Measurements from ENCODE around the gene PMEPA1.

The PMEPA1 gene

GRCh38 chr20:57711311-57711712 lies 1.5 kb upstream of the PMEPA1 start:
- no peak for DNase-seq (ENCODE audit: low read depth)

GRCh38 chr20:57710841-57711240 lies 1.0 kb upstream of the PMEPA1 start:
- DNase-seq (ENCODE audit: low read depth), result no peak

DNA sequence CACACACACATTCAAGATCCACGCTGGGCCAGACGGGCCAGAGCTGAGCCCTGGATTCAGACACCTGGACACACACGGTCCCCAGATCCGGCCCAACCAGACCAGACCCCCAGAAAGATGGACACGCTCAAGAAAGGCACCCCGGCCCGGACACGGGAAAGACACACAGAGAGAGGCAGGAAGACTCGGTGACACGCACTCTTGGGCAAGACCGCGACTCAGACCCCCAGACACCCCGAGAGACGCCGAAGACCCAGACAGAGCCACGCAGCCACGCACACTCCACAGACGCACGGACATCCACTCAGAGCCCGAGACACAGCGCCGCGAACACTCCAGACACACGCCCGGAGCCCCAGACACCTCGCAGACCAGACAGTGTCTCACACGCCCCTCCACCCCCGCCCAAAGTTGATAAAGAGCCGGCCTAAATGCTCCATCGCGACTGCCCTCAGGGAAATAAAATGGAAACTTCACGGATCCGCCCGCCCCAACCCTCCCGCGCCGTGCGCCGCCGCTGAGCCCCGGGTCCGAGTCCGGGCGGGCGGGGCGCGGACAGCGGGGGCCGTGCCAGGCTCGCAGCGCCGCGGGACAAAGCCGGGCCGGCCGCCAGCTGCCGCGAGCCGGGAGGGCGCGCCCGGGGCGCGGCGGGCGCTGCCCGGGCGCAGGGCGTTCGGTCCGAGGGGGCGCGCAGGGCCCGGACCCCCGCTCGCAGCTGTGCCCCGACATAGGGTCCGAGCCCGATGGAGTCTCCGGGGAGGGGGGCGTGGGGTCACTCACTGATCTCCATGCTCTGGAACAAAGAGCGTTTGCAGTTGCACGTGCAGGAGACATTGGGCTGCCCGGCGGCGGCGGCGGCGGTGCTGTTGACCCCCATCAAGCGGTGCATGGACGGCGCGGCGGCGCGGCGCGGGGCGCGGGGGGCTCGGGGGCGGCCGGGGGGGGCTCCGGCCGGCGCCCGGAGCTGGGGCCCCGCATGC lies 831 bp downstream of the PMEPA1 start:
- DNase-seq (ENCODE audit: low read depth), result no peak

- DNase-seq (ENCODE audit: low read depth), result no peak
Measured at GRCh38 chr20:57707849-57708693, 1.7 kb downstream of the PMEPA1 start.

DNA sequence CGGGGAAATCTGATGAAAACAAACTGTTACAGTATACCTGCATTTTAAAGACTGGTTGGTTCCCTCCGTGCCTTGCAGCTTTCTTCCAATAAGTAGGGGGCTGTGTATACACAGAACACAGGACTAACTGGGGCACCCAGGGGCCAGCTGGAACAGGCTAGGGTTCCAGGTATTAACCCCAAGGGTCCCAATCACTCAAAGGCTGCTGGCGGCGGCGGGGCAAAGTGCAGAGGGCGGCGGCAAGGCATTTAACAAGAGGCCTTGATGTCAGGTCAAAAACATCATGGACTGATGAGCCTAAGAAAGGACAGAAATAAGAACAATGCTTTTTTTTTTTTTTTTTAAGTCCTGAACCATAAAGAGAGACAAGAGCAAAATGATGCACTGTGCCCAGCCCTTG lies 2.5 kb downstream of the PMEPA1 start:
- DNase-seq (ENCODE audit: low read depth), result no peak

DNA sequence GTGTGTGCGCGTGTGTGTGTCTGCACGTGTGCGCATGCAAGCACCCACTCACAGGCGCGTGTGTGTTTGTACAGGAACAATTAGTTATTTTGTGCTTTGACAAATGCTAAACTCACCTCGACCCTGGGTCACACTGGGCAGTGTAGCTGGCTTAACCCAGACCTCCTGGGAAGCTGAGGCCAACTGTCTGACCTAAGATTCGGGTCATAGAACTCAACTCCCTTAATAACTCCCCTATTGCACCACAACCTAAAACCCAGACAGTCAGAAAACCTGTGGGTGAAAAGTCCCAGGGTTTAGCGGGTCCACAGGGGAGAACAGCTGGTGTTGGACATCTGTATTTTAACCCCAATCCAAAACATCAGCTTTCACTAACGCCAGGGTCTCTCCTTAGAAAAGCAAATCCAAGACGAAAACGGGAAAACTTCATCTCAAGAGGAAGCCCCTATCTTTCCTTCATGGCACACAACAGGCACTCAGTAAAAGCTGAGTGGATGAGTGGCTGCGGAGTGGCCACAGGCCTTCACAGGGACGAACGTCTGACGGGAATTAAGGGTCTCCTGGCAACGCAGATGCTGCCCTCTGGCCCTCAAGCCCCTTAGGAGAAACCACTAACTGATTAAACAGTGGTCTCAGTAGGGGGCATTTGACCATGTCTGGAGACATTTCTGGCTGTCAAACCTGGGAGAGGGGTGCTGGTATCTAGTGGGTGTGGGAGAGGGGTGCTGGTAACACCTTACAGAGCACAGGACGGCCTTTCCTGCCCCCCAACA lies 4.5 kb downstream of the PMEPA1 start:
- no peak for DNase-seq (ENCODE audit: low read depth)

GRCh38 chr20:57704245-57704644 lies 5.6 kb downstream of the PMEPA1 start:
- DNase-seq (ENCODE audit: low read depth), result no peak

DNA sequence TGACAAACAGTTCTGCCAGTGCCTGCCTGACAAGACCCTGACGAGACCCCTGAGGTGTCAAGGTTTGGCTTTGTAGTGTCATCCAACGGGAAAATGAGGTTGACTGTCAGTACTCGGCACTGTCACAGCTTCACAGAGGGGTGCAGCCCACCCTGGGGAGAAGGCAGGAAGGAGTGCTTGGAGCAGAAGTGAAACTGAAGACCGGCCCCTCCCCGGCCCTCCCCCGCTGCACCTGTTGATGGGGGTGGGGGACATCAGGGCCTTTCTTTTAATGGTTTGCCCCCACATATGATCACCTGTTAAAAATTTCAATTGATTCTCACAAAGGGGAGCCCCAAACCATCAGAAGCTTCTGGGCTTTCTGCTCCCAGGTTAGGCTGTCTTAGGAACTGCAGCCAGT lies 6.8 kb downstream of the PMEPA1 start:
- DNase-seq (ENCODE audit: low read depth), result no peak

- DNase-seq (ENCODE audit: low read depth), result no peak
Measured at GRCh38 chr20:57702521-57702920, 7.3 kb downstream of the PMEPA1 start.

DNA sequence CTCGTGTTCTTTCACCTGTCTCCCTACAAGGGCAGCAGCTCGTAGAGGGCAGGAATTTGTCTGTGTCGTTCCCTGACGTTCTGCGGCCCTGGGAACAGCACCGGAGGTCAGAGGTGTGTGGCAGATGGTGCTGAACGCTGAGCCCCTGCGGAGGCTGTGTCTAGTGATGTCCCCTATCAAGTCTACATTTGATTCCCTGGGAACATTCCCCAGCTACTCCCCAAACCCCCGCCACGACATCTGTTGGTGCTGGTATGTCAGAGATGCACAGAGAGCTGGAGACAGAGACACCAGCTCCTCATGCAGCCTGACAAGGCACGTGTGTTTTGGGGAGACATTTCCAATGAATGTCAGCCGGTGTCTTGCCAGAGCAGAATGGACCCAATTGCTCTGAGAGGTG lies 7.7 kb downstream of the PMEPA1 start:
- no peak for DNase-seq (ENCODE audit: low read depth)

GRCh38 chr20:57701651-57702050 lies 8.2 kb downstream of the PMEPA1 start:
- no peak for DNase-seq (ENCODE audit: low read depth)

GRCh38 chr20:57701090-57701489 lies 8.7 kb downstream of the PMEPA1 start:
- DNase-seq (ENCODE audit: low read depth), result no peak

DNA sequence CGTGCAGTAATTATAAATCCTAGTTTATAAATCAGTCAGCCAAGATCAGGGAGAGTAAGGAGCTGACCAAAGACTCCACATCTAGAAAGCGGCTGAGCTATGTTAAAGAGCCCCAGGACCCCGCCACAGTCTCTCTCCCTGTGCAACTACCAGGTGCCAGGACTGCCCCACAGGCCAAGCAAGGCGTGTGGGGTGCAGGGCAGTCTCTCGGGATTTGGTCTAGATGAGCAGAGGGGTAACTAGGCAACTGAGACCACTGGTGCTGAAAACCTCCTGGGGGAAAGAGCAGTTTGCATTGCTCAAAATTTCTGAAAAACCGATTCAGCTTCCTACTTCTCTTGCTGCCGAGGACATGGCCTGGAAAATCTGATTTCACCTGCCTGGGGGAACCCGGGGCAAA lies 10.4 kb downstream of the PMEPA1 start:
- no peak for DNase-seq (ENCODE audit: low read depth)

GRCh38 chr20:57698867-57699275 lies 10.9 kb downstream of the PMEPA1 start:
- DNase-seq (ENCODE audit: low read depth), result no peak

DNA sequence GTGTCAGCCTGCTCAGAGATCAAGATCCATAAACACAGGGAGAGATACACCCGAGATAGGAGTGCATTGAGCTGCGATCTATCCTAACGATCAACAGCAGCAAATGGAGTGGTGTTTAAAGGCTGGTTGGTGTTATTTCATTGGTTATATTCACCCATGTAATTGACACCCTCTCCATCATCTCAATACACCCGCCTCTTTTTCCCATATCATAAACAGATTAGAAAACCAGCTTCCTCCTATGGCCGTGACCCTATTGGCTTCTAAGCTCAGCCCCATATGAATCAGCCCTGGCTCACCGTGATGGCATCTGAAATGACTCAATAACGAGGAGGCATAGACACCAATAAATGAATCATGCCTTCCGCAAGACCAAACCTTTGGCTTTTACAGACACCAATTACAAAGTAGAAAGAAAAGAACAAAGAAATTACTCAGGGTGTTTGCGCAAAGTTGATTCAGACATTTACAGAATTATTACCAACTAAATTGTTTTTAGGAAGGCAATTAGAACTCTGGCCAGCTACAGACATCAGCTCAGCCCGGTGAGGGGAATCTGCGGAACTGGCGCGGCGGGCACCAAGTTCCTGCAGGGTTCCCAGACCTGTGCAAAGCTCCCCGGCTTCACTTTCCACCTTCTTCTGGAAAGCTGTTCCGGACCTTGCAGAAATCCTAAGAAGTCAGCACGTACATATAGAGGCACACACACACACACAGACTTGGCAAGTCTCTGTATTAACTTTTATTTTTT lies 11.5 kb downstream of the PMEPA1 start:
- DNase-seq (ENCODE audit: low read depth), result no peak

DNA sequence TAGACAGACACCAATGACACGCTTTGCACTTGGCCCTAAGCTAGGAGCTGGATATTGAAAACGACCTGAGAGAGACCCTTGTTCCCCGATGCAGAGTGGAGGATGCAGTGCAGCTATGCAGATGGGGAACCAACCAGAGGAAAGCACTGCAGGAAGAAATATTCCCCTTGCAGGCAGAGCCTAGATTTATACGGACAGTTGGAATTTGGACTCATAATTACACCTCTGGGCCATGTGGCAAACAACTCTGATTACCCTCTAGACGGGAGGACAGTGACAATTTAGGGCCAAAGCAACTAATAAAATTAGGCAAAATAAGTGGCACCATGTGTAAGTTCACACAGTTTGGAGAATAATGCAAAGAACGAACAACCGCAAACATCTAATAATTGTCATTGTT lies 12.3 kb downstream of the PMEPA1 start:
- DNase-seq (ENCODE audit: low read depth), result no peak

DNA sequence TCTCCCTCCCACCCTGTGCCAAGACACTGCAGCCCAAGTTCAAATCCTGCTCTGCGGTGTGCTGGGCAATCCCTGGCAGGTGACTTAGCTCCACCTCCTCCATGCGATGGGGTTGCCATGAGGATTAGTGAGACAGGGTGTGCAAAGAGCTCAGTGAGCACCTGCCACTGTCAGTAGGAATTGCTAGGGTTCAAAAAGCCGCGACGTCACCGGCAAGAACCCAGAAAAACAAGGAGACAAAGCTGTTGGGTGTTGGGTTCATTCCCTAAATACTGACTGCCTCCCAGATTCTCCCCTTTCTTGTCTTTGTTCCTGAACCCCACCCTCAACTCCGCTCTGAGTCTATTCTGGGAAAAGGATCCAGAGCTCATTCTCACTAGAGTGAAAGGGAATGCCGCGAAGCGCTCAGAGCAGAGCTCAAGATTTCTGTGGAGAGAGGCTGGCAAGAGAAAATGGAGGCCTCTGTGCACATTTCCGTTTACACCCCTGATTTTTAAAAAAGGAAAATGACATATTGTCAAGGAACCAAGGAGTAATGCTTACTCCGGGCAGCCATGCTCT lies 13.3 kb downstream of the PMEPA1 start:
- no peak for DNase-seq (ENCODE audit: low read depth)

GRCh38 chr20:57695940-57696339 lies 13.9 kb downstream of the PMEPA1 start:
- DNase-seq (ENCODE audit: low read depth), result no peak

DNA sequence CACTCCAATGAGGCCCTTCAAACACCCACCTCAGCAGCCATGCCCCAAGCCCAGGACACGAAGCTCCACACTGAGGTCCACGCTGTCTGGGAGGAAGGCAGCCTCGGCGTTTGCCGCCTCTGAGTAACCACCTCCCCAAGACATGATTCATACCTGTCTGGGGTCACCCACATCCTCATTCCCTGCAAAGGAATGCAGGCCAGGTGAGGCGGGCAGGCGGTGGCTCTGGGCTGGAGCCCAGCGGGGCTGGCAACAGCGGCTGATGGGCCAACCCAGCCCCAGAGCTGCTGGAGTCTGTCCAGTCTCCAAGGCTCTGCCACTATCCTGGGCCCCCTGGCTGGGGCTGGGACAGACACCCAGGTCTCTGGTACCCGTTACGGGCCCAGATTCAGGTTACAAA lies 14.8 kb downstream of the PMEPA1 start:
- DNase-seq (ENCODE audit: low read depth), result no peak

DNA sequence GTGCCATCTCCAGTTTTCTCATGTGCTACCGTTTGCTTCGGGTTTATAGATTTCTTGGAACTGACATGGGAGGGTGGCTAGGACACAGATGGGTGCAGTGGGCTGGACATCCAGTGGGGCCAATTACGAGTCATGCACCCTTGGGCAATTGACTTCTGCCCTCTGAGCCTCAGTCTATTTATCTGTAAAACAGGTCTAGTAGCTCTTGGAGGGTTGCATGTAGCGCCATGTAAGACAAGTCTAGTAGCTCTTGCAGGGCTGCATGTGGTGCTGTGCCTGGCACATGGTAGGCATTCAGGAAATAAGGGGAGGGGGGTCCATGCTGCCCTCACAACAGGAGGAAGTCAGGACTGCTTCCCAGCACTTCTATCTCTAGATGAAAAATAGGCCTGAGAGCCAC lies 15.3 kb downstream of the PMEPA1 start:
- no peak for DNase-seq (ENCODE audit: low read depth)

GRCh38 chr20:57693670-57694329 lies 16.0 kb downstream of the PMEPA1 start:
- no peak for DNase-seq (ENCODE audit: low read depth)
